ENCODE measurements around the gene ARHGAP6.

- TF ChIP-seq ZNF232 (CRISPR knock-in tag; IDR thresholded peaks at IDR 0.05; ENCODE audit: borderline replicate concordance) (no peak), ZFP36L1 (CRISPR knock-in tag; IDR thresholded peaks at IDR 0.05) (no peak), POLR2A (IDR thresholded peaks at IDR 0.05; ENCODE audit: insufficient read depth in 1 of 2, low read depth in 2 of 2, low read length in 2 of 2) (no peak), ZBTB43 (CRISPR knock-in tag; conservative IDR thresholded peaks at IDR 0.05) (no peak), TOE1 (CRISPR knock-in tag; IDR thresholded peaks at IDR 0.05) (no peak), HNF4G (IDR thresholded peaks at IDR 0.05; ENCODE audit: borderline replicate concordance, low read depth, low read length) (no peak), HNF4G (CRISPR knock-in tag; IDR thresholded peaks at IDR 0.05; ENCODE audit: borderline replicate concordance, low read depth) (no peak)
- TF ChIP-seq, protein P1, sequence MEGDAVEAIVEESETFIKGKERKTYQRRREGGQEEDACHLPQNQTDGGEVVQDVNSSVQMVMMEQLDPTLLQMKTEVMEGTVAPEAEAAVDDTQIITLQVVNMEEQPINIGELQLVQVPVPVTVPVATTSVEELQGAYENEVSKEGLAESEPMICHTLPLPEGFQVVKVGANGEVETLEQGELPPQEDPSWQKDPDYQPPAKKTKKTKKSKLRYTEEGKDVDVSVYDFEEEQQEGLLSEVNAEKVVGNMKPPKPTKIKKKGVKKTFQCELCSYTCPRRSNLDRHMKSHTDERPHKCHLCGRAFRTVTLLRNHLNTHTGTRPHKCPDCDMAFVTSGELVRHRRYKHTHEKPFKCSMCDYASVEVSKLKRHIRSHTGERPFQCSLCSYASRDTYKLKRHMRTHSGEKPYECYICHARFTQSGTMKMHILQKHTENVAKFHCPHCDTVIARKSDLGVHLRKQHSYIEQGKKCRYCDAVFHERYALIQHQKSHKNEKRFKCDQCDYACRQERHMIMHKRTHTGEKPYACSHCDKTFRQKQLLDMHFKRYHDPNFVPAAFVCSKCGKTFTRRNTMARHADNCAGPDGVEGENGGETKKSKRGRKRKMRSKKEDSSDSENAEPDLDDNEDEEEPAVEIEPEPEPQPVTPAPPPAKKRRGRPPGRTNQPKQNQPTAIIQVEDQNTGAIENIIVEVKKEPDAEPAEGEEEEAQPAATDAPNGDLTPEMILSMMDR (CRISPR knock-in tag; IDR thresholded peaks at IDR 0.05), result no peak
- TF ChIP-seq, protein P2, sequence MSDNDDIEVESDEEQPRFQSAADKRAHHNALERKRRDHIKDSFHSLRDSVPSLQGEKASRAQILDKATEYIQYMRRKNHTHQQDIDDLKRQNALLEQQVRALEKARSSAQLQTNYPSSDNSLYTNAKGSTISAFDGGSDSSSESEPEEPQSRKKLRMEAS (IDR thresholded peaks at IDR 0.05), result no peak
- TF ChIP-seq, protein P3, sequence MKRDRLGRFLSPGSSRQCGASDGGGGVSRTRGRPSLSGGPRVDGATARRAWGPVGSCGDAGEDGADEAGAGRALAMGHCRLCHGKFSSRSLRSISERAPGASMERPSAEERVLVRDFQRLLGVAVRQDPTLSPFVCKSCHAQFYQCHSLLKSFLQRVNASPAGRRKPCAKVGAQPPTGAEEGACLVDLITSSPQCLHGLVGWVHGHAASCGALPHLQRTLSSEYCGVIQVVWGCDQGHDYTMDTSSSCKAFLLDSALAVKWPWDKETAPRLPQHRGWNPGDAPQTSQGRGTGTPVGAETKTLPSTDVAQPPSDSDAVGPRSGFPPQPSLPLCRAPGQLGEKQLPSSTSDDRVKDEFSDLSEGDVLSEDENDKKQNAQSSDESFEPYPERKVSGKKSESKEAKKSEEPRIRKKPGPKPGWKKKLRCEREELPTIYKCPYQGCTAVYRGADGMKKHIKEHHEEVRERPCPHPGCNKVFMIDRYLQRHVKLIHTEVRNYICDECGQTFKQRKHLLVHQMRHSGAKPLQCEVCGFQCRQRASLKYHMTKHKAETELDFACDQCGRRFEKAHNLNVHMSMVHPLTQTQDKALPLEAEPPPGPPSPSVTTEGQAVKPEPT (CRISPR knock-in tag; IDR thresholded peaks at IDR 0.05; ENCODE audit: low read depth), result no peak
- TF ChIP-seq, protein P4, sequence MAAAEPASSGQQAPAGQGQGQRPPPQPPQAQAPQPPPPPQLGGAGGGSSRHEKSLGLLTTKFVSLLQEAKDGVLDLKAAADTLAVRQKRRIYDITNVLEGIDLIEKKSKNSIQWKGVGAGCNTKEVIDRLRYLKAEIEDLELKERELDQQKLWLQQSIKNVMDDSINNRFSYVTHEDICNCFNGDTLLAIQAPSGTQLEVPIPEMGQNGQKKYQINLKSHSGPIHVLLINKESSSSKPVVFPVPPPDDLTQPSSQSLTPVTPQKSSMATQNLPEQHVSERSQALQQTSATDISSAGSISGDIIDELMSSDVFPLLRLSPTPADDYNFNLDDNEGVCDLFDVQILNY (CRISPR knock-in tag; conservative IDR thresholded peaks at IDR 0.05), result no peak
These were observed 218.8 kb downstream of the ARHGAP6 start for GRCh38 chrX:11446949-11447348.

All from HepG2 (cell line).